Stimulated activated CD8-positive, alpha-beta memory T cell treated with anti-CD3 and anti-CD28 coated beads, Interleukin-15, amount 100 ng/mL, for 1 hour (primary cell): Measurements from ENCODE around the gene CSNK2B.
"Not testable (repeated sequence)": the region's sequence is repeated elsewhere in the genome, so short reads cannot be mapped to it uniquely, and the experiment has no call there.

Experiments used
- DNase-seq: peaks from one replicate; pipeline ENCODE4 v3.0.0-alpha.2; 2020; ENCODE audit warnings: low read depth

The CSNK2B gene

GRCh38 chr6:31687860-31688693, 22.2 kb downstream of the CSNK2B start:
- DNase-seq, result no peak

GRCh38 chr6:31689249-31690110, 23.6 kb downstream of the CSNK2B start:
- DNase-seq, result no peak

- no peak for DNase-seq
Measured at GRCh38 chr6:31690231-31691077, 24.6 kb downstream of the CSNK2B start.

- DNase-seq, result no peak
Measured at GRCh38 chr6:31691078-31691463, 25.2 kb downstream of the CSNK2B start.

DNA sequence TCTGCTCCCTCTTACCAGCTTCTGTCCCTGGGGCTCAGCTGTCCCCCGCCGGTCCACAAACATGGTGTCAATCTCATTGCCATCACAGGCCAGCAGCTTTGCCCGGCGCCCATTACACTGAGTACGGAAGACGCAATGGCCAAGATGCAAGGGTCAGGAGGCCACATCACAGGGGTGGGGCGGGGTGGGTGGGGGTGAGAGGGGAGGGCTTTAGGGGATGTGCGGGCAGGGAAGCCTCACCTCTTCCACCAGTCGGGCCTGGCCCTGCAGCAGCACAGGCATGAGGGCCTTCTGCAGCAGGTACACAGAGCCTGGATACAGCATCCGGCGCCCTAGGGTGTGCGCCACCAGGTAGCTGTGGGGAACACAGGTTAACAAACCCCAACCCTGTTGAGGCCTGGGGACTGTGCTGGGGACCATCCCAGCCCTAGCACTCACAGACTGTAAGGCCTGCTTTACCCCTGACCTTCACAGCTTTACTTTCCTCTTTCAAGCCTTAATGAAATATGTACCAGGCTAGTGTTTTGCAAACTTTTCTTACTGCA, 25.8 kb downstream of the CSNK2B start:
- DNase-seq, result no peak

DNA sequence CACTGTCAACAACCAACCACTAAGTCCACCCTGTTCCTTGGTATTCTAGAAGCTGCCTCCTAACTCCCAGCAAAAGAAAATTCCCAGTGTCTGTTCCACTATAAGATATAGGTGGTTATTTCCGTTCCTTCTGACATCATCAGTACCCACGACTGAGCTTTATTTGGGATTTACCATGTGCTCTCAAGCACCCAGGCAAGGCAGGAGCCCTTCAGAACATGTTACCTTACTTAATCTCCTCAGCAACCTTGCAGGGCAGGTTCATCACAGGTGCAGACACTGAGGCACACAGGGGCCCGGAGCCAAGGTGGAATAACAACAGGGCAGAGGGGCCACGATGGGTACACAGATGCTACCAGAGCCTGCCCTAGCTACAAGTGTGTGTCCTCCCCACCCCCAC, 26.5 kb downstream of the CSNK2B start:
- DNase-seq, result no peak

GRCh38 chr6:31692886-31693285, 27.0 kb downstream of the CSNK2B start:
- no peak for DNase-seq

DNA sequence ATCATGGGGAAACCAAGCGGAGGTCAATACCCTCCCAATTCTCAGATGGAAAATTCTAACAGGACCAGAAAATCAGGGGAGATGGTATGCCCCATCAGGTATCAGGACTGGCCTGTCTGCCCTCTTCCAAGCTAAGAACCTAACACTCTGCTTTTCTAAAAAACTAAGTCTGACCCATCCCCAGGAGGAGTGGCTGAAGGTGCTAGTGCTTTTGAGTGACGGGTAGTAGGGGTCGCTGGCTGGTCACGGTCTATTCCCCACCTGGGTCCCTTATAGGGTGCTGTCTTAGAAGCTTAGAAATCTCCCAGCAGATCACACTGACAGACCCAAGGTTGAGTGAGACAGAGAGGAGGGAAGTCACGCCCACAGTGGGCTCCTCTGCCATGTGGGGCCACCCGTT, 27.7 kb downstream of the CSNK2B start:
- no peak for DNase-seq

- no peak for DNase-seq
Measured at GRCh38 chr6:31697555-31697954, 31.7 kb downstream of the CSNK2B start.

DNA sequence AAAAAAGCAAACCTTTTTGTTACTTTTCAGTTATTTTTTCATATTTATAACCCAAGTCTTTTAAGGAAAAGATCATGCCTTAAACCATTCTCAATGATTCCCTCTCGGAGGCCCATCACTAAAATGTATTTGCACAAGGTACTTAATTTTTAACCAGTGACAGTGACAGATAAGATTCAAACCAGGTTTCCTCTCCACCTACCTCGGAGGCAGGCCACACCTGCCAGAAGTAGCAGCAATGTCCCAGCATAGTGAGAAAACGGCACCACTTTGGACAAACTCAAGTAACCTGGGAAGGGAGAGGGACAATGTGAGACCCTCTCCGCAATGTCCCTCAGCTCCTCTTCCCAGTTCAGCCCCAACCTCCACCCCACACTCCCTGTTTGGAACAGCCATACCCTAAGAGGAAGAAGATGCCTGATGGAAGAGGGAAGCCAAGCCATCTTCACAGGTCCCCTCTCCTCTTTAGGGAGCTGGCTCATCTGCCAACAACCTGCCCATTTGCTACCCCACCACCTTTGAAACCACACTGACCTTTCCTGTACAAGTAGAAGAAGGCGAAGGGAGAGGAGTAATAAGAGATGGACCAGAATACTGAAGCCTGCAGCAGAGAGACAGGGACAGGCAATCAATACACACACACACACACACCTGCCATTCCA, 35.0 kb downstream of the CSNK2B start:
- DNase-seq, result no peak

DNA sequence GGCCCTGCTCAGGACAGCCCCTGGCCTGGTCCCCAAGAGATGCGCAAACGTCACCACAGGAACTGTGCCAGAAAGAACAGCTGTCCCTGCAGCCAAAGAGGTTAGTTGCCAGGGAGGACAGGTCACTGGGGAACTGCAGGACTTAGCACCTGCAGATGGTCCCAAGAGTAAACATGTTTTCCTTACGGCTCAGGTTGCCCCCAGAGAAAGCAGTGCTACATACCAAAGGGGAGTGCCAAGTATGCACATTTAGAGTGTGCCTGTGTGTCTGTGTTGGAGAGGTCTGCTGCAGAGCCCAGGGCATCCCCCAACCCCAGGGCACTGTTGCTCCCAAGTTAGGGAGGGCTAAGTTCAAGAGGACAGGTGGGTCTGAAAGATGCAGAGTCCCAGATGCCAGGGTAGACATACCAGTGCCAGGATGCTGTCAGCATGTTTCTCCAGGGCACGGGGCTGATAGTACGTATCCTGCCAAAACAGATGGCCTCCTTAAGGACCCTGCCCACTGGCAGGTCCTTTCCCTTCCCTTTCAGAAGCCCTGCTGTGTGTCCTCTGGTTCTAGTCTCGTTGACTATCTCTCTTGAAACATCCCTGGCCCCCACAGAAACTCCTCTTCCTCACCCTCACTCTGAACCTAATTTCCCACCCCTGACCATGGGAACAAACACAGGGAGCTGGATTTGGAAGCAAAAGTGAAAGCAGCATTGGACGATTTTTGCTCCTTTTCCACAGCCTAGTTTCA, 36.0 kb downstream of the CSNK2B start:
- no peak for DNase-seq

GRCh38 chr6:31702405-31702818, 36.5 kb downstream of the CSNK2B start:
- no peak for DNase-seq

- DNase-seq, result peak; percentile 95
Measured at GRCh38 chr6:31702819-31703716, 37.2 kb downstream of the CSNK2B start, which contains the start of gene ABHD16A. Gene ABHD16A, minus strand, starts transcription at chr6:31703324. Its CDS starts 43 bp downstream, at chr6:31703281.

DNA sequence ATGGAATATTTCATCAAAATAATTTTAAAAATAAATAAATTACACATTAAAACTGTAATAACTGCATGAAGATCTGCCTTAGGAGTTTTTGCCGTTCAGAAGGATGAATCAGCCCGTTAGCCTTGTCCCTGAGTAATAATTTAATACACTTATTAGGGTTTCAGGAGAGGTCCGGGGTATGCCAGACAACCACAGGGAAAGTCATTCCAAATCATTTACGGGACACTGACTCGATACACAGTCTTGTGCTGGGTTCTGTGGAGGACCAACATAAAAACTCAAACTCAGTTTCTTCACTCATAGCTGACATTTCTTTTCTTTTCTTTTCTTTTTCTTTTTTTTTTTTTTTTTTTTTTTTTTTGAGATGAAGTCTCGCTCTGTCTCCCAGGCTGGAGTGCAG, 40.1 kb downstream of the CSNK2B start:
- no peak for DNase-seq

- no peak for DNase-seq
Measured at GRCh38 chr6:31706599-31706998, 40.7 kb downstream of the CSNK2B start, which contains the start of gene LY6G6F. Gene LY6G6F, plus strand, starts transcription at chr6:31706866. Its CDS starts 41 bp downstream, at chr6:31706907.

GRCh38 chr6:31707701-31708100, 41.8 kb downstream of the CSNK2B start:
- DNase-seq, result no peak

DNA sequence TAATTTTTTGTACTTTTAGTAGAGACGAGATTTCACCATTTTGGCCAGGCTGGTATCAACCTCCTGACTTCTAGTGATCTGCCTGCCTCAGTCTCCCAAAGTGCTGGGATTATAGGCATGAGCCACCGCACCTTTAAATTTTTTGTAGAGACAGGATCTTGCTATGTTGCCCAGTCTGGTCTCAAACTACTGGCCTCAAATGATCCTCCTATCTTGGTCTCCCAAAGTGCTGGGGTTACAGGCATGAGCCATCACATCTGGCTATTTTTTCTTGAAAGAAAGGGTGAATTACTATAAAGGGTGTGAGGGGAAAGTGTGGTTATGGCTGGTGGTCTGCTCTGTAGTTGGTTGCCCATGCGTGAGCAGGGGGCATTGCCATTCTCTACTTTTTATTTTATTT, 42.3 kb downstream of the CSNK2B start:
- DNase-seq, result no peak

DNA sequence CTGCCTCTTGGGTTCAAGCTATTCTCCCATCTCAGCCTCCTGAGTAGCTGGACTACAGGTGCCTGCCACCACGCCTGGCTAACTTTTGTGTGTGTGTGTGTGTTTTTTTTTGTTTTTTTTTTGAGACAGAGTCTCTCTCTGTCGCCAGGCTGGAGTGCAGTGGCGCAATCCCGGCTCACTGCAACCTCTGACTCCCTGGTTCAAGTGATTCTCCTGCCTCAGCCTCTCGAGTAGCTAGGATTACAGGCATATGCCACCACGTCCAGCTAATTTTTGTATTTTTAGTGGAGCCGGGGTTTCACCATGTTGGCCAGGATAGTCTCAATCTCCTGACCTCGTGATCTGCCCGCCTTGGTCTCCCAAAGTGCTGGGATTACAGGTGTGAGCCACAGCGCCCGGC, 43.3 kb downstream of the CSNK2B start:
- DNase-seq, result not testable (repeated sequence)

DNA sequence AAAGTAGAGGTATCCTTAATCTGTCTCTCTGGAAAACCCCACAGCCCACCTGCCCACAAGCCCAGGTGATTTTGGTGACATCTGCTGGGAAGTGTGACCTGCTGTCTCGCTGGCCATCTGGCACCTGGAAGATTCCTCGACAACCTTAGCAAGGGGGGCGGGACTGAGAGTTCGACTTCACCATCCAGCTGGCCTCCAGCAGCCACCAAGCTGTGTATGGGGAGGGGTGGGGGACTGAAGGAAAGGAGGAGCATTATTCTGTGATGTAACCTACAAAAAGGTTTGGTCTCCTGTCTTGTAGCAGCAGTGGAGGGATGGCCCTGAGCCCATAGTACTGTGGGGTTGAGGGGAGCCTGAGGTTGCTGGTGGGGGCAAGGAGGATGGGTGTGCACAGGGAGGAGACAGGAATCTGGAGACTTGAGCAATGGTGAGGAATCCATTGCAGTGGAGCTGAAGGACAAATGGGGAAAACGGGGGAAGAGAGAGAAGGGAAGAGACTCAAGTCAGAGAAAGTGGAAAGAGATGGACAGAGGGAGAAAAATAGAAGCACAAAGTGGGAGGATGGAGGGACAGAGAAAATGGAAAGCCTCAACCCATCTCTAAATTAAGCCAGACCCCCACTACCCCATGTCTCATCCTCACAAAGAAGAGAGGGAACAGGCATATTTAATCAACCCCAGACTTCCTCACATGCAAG, 44.8 kb downstream of the CSNK2B start:
- no peak for DNase-seq
